Cerebellar cortex (tissue), 1 donor: ENCODE measurements around the gene EID2.

Experiments used
- DNase-seq: peaks from one replicate; pipeline ENCODE4 v3.0.0-alpha.2; 2015; ENCODE audit warnings: low spot score

Gene EID2

DNA sequence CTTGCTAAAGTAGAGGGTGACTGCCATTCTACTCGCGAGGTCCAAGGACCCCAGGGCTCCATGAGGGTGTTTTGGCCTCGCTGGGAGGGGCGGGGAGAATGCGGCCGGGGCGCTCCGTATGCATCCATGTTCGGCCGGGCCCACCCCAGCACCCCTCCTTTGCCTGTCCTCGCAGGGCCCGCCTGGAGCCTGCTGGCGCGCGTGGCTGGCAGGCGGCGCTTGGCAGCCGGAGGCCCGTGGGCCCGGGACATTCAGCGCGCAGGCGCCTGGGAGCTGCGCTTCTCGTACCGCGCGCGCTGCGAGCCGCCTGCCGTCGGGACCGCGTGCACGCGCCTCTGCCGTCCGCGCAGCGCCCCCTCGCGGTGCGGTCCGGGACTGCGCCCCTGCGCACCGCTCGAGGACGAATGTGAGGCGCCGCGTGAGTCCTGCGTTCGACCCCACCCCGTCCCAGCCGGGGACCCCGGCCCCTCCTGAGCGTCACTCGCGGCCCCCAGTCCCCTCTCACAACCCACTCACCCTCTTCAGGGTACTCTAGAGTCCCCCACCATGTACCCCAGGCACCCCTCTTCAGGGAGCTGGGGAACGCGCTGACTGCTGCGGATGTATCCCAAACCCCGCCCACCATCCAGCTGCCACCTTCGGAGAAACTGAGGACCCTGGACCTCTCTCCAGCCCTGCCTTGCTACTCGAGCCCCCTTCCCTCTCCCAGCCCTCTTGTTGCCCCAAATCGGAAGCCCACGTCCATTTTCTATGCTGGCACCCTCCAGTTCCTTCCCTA is 37.1 kb downstream of the EID2 start:
- DNase-seq: peak; percentile 44

DNA sequence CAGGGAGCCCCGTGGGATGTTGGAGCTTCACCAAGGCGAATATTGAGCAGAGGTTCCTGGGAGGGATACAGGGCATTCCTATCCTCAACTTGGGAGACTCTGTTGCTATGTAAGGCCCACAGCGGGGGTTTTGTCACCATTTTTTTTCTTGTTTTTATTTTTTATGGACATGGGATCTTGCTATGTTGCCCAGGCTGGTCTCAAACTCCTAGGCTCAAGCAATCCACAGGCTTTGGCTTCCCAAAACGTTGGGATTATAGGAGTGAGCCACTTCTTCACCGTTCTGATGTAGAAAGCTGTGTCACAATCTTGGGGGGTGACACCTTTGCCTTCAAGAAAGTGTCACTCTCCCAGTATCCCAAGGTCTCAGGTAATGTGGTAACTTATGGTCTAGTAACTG is 38.6 kb downstream of the EID2 start:
- no peak for DNase-seq

DNA sequence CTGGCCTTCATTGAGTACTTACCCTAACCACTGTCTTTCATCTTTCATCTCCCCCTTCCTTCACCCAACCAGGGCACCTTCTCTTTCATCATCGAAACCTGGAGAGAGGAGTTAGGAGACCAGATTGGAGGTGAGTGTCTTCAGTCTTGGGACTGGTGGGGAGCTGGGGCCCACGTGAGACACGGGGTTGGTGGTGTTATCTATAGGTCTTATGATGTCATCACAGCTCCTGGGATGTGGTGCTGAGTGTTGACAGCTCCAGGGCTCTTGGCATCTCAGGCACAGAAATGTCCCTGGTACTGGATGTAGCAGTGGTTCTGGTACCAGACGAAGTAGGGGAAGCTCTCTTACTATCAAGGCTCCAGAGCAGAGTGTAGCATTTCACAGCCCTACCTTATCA is 39.4 kb downstream of the EID2 start:
- DNase-seq: no peak

DNA sequence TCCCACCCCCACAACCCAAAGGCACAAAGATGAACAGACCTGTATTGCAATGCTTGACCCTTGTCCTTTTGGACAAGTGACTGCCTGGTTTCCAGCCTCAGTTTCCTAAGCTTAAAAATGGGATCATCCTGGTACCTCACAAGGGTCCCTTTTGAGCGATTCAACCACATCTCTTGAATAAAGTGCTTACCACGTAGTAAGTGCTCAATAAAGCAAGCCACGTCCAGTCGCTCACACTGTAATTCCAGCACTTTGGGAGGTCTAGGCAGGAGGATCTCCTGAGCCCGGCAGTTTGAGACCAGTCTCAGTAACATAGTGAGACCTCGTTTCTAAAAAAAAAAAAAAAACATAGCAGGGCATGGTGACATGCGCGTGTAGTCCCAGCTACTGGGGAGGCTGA is 40.0 kb downstream of the EID2 start:
- no peak for DNase-seq

DNA sequence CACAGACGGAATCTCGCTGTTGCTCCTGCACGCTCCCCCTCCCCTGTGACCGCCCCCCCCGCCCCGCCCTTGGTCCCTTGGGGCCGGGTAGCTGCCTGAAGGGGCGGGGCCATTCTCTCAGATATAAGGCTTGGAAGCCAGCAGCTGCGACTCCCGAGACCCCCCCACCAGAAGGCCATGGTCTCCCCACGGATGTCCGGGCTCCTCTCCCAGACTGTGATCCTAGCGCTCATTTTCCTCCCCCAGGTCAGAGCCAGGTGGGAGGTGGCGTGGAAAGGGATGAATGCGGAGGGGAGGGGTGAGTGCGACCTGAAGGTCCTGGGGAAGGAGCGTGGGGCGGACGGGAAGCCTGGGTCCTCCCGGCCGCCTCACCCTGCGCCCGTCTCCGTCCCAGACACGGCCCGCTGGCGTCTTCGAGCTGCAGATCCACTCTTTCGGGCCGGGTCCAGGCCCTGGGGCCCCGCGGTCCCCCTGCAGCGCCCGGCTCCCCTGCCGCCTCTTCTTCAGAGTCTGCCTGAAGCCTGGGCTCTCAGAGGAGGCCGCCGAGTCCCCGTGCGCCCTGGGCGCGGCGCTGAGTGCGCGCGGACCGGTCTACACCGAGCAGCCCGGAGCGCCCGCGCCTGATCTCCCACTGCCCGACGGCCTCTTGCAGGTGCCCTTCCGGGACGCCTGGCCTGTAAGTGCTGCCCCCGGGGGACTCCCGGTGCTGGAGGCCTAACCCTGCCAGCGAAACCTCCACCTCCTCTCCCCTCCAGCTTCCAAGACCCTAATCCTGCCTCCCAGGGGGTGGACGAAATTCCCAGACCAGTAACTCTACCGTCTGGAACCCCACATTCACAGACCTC is 40.9 kb downstream of the EID2 start, which contains the start of gene DLL3:
TSS of gene DLL3 (plus strand) at position 150 of the 845 bp plus-strand sequence. CDS start at position 178, 28 bp downstream.
- no peak for DNase-seq

DNA sequence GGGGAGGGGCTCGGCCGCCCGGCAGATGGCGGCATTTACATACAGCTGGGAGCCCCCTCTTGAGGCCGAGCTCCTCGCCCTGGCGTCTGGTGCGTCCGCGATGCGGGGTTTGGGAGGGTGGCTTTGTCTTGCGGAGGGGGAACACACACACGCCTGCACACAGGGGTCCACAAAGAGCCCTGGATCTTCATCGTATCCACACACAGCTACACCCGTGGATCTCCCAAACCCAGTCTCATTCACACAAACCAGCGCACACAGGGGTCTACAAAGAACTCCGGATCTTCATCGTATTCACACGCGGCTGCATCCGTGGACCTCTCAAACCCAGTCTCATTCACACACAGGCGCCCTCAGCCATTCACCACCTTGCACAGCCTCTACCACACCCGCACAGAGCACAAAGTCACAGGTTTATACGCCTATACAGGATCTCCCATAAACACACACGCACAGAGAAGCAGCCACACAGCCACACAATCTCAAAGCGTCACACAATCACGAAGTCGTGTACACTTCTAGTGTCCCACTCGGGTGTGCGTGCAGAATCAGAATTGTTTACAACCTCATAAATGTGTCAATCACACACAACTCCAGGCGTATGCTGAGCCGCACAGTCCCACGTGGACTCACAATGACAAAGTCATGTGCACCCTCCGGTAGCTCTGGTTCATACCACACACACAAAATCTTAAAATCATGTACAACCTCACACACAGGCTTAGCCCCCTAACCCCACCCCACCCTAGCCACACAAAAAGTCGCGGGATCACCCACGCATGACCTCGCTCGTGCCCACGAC is 41.8 kb downstream of the EID2 start:
- DNase-seq: peak; percentile 42

DNA sequence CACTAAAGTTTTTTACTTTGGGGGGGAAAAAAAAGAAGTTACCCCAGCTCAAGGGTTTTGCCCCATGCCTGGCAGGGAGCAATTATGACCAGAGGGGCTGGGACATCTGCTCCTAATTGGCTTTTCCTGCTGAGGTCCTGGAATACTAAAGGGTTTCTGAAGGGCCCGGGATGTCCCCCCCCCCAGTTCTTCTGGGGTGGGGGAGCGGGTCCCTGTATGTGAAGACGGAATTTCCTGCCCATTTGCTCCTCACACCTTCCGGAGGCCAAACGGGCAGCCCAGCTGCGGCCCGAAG is 42.3 kb downstream of the EID2 start:
- DNase-seq: no peak

DNA sequence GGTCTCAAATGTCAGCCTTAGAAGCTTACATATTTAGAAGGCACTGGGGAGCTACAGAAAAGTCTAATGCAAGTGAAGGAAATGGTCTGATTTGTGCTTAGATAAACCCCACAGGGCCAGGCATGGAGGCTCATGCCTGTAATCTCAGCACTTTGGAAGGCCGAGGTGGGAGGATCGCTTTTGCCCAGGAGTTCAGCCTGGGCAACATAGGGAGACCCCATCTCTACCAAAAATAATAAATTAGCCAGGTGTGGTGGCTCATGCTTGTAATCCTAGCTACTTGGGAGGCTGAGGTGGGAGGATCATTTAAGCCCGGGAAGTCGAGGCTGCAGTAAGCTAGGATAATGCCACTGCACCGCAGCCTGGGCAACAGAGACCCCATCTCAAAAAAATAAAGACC is 43.9 kb downstream of the EID2 start:
- no peak for DNase-seq

DNA sequence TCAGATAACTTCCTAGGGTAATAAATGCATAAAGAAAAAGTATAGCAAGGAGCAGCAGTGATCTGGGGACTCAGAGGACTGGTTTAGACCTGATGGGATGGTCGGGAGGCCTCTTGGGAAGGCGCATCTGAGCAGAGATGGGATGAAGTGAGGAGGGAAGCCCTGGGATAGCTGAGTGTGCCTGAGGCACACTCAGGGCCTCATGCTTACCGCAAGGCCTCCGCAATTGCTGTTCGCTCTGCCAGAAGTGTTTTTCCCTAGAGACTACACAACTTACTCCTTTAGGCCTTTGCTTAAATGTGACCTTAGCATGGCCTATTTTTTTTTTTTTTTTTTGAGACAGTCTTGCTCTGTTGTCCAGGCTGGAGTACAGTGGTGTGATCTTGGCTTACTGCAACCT is 45.3 kb downstream of the EID2 start:
- DNase-seq: no peak

DNA sequence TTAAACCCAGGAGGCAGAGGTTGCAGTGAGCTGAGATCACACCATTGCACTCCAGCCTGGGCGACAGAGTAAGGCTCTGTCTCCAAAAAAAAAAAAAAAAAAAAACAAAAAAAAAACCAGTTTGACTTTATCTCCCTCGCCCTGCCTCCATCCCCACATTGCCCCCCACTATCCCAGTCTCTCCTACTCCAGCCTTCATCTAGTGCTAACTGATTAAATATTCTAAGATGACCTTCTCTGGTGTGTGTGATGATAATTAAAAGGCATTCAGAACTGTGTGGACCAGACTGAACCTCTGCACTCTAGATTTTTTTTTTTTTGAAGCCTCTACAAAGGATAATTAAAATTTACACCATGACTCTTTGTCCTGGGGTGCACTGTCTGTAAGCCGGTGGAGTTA is 47.2 kb downstream of the EID2 start:
- DNase-seq: no peak

DNA sequence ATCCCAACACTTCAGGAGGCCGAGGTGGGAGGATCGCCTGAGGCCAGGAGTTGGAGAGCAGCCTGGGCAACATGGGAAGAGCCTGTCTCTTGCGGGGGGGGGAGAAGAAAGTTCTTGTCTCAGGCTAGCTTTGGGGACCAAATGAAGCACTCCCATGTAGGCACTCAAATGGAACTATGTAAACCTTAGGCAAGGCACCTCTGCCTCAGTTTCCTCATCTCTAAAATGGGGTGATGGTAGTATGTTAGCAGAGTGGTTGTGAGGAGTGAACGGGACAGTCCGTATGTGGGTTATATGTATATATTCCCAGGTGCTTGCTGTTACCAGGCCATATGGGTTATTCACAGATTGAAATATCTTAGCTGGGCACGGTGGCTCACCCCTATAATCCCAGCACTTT is 47.7 kb downstream of the EID2 start:
- DNase-seq: no peak

DNA sequence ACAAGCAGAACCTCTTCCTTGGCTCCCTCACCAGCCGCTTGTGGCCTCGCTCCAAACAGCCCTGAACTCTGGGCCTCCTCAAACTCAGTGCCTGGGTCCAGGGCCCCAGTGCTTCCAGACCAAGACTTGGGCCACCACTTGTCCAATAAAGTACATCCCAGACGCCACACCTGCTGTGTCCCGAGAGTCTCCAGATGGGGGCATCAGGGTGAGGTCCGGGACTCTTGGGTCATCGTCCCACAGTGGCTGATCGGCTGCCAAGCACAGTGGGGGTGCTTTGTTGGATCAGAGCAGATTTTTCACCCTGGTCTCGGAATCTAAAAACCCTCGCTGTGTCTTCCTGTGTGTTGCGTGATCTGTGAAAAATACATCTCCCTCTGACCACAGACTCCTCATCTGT is 50.2 kb downstream of the EID2 start:
- DNase-seq: no peak
